GM19324 (cell line): ENCODE results near the gene AQP5.

Experiments
- ATAC-seq: cut with Tn5 transposase; IDR thresholded peaks from one replicate; pipeline ENCODE4 v1.9.1; 2021; ENCODE audit warnings: mild to moderate bottlenecking, moderate library complexity; ENCODE audit not compliant: unreplicated experiment, low FRiP score

Gene AQP5

GRCh38 chr12:49961111-49961922, at the start of gene AQP5:
TSS of gene AQP5 (plus strand) at chr12:49961872. CDS start at chr12:49962018, 146 bp downstream.
- no peak for ATAC-seq

- no peak for ATAC-seq
These were observed 49.1 kb upstream of the AQP5 start for GRCh38 chr12:49912345-49913255.

- ATAC-seq, result no peak
These were observed 45.3 kb upstream of the AQP5 start for GRCh38 chr12:49916129-49916919.

DNA sequence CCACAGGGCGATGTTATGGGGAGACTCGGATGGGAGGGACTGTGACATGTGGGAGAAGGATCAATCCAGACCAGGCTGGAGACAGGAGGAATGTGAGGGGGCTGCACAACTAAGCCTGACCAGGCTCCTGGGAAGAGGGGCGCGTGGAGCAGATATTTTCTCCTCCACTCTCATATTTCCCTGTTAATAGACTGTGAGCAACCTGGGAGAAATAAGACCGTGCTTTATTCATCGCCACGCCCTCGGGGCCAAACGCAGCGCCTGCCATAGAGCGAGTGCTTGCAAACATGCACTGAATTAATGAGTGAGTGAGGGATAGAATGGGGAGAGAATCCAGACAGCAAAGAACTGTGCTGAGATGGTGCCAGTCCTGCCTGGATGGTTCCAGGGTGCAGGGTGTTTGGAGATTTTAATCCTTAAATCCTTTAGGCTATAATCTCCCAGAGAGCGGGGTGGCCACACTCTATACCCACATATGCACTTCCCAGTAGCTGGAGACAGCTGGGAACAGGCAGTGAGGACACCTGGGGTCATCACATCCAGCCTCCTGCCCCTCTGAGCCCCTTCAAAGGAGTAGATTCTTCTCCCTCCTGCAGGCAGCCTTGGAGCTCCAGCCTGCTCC, 44.4 kb upstream of the AQP5 start:
- ATAC-seq, result no peak

- no peak for ATAC-seq
These were observed 43.9 kb upstream of the AQP5 start for GRCh38 chr12:49917788-49918173.

DNA sequence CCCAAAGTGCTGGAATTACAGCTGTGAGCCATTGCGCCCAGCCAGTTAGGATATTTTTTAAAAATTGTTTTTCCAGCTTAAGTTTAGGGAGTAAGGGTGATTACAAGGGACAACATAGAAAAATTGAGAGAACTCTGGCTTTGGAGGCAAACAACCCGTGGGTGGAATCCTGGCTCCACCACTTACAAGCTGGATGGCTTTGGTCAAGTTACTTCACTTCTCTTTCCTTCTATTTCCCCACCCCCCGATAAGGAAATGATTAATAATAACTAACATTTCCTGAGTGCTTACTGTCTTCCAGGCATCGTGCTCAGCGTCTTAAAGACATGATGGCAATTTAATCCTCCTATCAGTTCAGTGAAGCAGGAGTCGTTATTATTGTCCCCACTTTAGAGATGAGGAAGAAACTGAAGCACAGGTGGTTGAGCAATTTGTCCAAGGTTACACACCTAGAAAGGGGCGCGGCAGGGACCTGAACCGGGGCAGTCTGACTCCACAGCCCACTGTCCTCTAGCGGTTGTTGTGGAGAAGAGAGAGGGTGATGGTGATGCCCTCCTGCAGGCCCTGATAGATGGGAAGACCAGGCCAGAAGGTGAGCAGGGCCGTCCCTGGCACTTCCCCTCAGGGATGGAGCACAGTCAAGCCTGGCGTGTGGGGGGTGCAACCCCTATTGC, 41.3 kb upstream of the AQP5 start:
- ATAC-seq, result no peak

- ATAC-seq, result no peak
These were observed 40.8 kb upstream of the AQP5 start for GRCh38 chr12:49920915-49921286.

GRCh38 chr12:49921299-49921698, 40.4 kb upstream of the AQP5 start:
- no peak for ATAC-seq

DNA sequence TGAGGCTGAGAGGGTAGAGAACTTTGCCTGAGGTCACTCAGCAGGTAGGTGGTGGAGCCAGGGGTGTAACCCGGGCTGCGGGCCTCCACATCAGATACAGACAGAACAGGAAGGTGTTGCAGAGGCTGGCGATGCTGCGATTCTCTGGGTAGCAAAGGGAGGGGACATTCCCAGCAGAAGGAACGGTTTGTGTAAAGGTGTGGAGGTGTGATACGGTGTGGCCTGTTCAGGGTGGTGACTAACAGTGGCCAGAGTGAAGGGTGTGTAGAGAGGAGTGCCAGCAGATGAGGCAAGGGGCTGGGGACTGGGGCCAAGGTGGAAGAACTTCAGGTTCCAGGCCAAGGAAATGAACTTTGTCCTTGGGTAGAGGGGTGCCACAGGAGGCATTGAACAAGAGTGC, 39.7 kb upstream of the AQP5 start:
- ATAC-seq, result no peak

DNA sequence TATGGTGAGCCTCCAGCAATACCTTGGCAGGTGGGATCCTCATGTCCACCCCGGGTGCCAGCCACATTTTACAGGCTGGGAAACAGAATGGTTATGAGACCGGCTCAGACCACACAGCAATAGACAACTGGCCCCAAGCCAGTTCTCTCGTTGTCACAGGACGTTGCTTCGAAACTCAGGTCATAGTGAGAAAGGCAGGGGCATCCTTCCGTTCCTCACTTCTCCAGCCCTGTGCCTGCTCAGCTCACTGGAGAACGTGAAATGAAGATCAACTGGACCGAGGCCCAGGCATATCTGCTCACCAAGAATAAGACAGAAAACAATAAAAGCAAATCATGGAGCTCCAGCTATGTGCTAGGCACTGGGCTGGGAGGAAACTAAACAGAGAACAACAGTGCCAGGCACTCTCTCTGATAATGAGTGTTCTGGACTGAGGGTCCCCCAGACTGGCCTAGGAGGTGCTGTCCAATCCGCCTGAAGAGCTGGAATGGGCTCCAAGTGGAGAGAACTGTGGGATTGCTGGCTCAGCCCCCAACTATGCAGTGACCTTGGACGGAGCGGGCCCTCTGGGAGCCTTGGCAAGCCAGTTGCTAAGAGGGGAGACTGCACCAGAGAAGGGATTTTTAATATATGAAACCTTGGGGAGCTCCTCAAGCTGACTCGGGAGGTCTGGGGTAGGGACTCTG, 39.2 kb upstream of the AQP5 start:
- no peak for ATAC-seq

DNA sequence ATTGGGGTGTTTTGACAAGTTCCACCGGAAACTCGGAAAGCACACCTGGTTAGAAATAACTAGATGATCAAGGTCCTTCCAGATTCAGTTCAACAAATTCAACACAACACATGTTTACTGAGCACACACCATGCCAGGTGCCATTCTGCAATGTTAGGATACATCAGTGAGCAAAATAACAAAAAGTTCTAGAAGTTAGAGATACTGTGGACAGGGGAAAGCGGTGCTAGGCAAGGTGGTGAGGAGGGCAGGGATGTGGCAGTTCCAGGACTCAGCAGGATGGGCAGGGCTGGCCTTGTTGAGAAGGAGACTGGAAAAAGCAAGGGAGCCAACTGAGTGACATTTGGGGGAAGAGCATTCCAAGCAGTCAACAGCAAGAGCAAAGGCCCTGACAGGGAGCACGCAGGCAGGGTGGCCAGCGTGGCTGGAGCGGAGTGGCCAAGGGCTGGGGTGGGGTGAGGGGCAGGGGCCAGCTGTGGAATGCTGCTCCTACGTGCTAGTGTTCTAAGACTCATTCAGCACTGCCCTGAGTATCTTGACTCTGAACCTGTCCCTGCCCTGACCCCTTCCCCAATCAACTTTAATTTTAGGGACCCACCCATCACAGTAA, 38.5 kb upstream of the AQP5 start:
- no peak for ATAC-seq

DNA sequence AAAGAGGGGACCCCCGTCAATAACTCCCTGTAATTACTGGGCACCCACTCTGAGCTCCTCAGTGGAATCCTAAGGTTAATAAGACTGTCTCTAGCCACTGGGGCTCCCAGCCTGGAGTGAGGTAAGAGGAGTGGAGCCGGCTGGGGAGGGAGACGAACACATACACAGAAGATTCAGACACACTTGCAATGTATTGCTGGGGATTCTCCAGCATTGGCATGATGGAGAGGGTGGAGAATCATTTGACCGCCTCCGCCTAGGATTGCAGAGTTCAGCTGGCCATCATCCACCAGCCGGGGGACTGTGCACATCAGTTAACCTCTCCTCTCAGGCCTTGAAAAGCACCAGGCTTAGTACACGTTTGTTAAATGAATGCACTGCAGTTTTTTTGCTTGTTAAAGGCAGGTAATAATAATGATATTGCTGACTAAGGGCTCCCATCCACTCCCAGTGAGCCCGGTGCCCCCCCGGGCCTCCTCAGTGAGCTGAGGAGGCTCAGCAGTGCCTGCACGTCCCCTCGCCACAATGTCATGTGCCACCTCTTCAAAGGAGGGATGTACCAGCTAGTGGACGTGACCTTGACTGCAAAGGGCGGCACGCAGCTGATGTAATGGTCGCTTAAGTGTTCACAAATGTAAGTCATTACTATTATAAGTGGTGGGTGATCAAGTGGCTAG, 37.7 kb upstream of the AQP5 start:
- no peak for ATAC-seq

GRCh38 chr12:49924628-49925246, 36.9 kb upstream of the AQP5 start:
- no peak for ATAC-seq

DNA sequence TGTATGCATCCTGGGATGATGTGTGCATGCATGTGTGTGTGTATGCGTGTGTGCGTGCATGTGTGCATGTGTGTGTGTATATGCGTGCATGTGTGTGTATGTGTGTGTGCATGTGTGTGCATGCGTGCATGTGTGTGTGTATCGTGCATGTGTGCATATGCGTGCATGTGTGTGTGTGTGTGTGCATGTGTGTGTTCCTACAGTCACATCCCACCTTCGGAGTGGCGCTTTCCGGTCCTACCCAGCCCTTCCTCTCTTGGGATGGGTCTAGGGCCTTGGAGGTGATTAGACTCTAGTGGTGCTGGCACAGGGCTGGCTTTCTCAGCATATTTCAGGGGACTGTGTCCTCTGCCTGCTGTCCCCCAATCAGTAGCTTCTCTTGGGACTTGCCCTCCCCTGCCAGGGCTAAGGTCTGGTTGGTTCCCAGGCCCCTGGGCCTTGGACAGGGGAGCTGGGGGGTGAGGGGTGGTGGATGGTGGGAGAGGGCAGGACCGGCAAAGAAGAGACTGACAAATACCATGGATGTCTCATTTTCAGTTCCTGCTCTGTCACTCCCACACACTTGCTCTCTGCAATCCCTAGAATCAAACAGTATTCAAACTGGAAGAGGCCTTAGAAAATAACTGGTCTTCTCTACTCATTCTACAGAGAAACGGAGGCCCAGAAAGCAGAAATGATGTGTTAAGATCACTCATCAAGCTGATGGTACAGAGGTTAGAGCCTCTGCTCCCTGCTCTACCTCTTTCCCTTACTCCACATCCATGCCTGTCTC, 36.1 kb upstream of the AQP5 start:
- ATAC-seq, result no peak

DNA sequence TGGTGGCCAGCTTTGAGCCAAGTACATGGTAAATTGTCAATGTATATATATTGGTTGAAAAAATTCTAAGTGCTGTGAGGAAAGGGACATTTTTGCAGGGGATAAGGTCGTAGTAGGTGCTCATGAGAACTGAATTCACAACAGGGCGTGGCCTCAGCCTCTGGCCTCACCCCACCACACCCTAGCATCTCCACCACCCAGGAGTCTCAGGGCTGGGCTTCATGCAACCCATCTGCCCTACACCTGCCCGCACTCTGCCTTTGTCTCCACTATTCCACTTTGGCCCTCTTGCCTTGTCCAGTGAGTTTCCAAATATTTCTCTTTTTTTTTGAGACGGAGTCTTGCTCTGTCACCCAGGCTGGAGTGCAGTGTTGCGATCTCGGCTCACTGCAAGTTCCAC, 33.2 kb upstream of the AQP5 start:
- no peak for ATAC-seq

GRCh38 chr12:49929581-49929980, 32.1 kb upstream of the AQP5 start:
- no peak for ATAC-seq
